Activated naive CD4-positive, alpha-beta T cell treated with anti-CD3 and anti-CD28 coated beads for 36 hours (primary cell): ENCODE data around the gene CNIH1. TPM values are rescaled to one million over a fixed set of nuclear protein-coding genes. Genes with fewer than 3 reads are reported as not detected.

Experiments used
- CTCF ChIA-PET: fragments of 350-600 bp; sonication (Branson Sonifier 250); formaldehyde crosslinking; loops from one replicate; lab custom pipeline; 2021; ENCODE audit warnings: antibody characterized with exemption; lab: Charles Lee
- DNase-seq: peaks from one replicate; pipeline ENCODE4 v3.0.0-alpha.2; 2020
- H3K27ac Mint-ChIP-seq: one replicate; pipeline ENCODE4 v1.8.0; 2021; ENCODE audit warnings: mild to moderate bottlenecking, mixed read lengths
- H3K27me3 Mint-ChIP-seq: one replicate; pipeline ENCODE4 v1.8.0; 2021; ENCODE audit warnings: low read depth, mixed read lengths
- H3K36me3 Mint-ChIP-seq: one replicate; pipeline ENCODE4 v1.8.0; 2021; ENCODE audit warnings: low read depth, mixed read lengths
- H3K4me1 Mint-ChIP-seq: one replicate; pipeline ENCODE4 v1.8.0; 2021; ENCODE audit warnings: low read depth, mixed read lengths
- H3K4me3 Mint-ChIP-seq: one replicate; pipeline ENCODE4 v1.8.0; 2021; ENCODE audit warnings: mild to moderate bottlenecking, moderate library complexity, mixed read lengths
- H3K9me3 Mint-ChIP-seq: one replicate; pipeline ENCODE4 v1.8.0; 2021; ENCODE audit warnings: mixed read lengths
- intact Hi-C: fragments of 100-400 bp; cut with micrococcal nuclease; formaldehyde crosslinking; loops from one replicate; pipeline ENCODE4 v1.15.1; 2023
- total RNA-seq, 2 experiments: library from RNA; stranded (reverse); gene quantifications; one replicate each; pipeline ENCODE4 v1.2.3, GENCODE V29; 2021

Gene CNIH1
- total RNA-seq, 2 experiments from 2014 or later = 68.1 to 78.4 TPM

DNA sequence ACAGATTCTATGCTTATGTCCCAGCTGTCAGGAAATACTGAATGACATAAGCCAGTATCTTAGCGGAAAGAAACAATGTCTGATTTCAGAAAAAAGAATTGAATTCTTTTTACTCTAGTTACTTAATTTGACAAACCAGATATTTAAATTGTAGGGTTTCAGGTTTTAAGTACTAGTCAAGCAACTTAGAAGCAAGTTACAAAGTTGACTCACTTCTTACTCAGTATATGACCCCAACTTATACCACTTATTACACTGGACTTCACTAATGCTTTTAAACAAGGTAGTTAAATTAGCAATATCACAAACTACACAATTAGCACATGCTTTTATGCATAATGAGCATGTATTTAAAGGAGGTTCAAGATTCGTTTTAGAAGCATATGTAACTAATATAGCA is 40.5 kb upstream of the CNIH1 start:
- CTCF ChIA-PET = no interaction called here
- Mint-ChIP-seq H3K4me3 (no peak overlapping the region), H3K9me3 (no peaks in the 10 kb centered on the region), H3K4me1 (peaks cover 44% of the 10 kb centered on the region), H3K27ac (no peak overlapping the region), H3K36me3 (peaks cover 24% of the 10 kb centered on the region), H3K27me3 (no peaks in the 10 kb centered on the region)
- intact Hi-C loops = no loop called here
- DNase-seq = no peak

- Mint-ChIP-seq H3K36me3 (peaks cover 29% of the 10 kb centered on the region), H3K27ac (no peak overlapping the region), H3K27me3 (no peaks in the 10 kb centered on the region), H3K4me1 (peaks cover 43% of the 10 kb centered on the region), H3K4me3 (no peak overlapping the region), H3K9me3 (no peaks in the 10 kb centered on the region)
- intact Hi-C loops = no loop called here
- CTCF ChIA-PET = no interaction called here
- DNase-seq = no peak
These were observed 39.8 kb upstream of the CNIH1 start for GRCh38 chr14:54480830-54481562.

GRCh38 chr14:54478636-54479215 is 37.6 kb upstream of the CNIH1 start:
- Mint-ChIP-seq H3K36me3 (peaks cover 36% of the 10 kb centered on the region), H3K4me1 (peaks cover 26% of the 10 kb centered on the region)
- intact Hi-C loops = no loop called here

GRCh38 chr14:54475911-54476310 is 34.7 kb upstream of the CNIH1 start:
- intact Hi-C loops = no loop called here
- H3K9me3 Mint-ChIP-seq = no peaks in the 10 kb centered on the region
- CTCF ChIA-PET = no interaction called here
- peaks cover 15% of the 10 kb centered on the region for H3K4me1 Mint-ChIP-seq
- no peaks in the 10 kb centered on the region for H3K27me3 Mint-ChIP-seq
- no peak for DNase-seq
- no peak overlapping the region for H3K4me3 Mint-ChIP-seq
- H3K36me3 Mint-ChIP-seq = peaks cover 30% of the 10 kb centered on the region
- H3K27ac Mint-ChIP-seq = no peak overlapping the region

More at GRCh38 chr14:54478636-54479215, 37.6 kb upstream of the CNIH1 start:
- no peak for DNase-seq
- no peak overlapping the region for H3K4me3 Mint-ChIP-seq
- no peaks in the 10 kb centered on the region for H3K27me3 Mint-ChIP-seq
- CTCF ChIA-PET = no interaction called here
- no peak overlapping the region for H3K27ac Mint-ChIP-seq
- no peaks in the 10 kb centered on the region for H3K9me3 Mint-ChIP-seq

DNA sequence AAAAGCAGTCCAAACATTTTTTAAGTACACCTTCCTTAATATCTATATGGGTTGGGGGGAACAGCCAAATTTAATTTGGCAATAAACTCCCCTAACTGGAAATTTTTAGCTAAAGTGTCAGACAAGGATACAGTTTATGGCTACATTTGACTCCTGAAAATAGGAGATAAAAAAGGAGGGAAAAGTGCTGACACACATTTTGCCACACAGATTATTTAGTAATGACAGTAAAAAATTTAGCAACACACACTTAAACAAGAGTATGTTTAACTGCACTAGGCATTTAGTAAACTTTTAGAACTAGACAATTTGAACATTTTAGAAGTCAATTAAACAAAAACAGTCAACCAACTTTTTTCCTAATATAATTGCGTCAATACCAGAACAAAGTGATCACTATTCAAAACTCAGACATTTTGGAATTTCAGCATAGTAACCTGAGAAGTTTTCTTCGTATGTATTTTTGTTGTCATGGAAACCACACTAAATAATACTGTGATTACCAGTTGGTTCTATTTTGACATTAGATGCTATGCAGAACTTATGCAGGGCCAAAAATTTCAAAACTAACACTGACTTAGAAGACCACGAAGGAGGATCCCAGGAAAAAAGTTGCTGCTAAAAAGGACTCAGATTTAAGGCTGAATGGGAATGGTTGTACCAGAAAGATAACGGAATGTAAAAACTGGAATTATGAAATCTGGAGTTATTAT is 34.2 kb upstream of the CNIH1 start:
- H3K4me1 Mint-ChIP-seq = peaks cover 15% of the 10 kb centered on the region
- CTCF ChIA-PET = no interaction called here
- H3K4me3 Mint-ChIP-seq = no peak overlapping the region
- peaks cover 27% of the 10 kb centered on the region for H3K36me3 Mint-ChIP-seq
- DNase-seq = no peak
- H3K27ac Mint-ChIP-seq = no peak overlapping the region
- intact Hi-C loops = no loop called here
- no peaks in the 10 kb centered on the region for H3K27me3 Mint-ChIP-seq
- no peaks in the 10 kb centered on the region for H3K9me3 Mint-ChIP-seq

- CTCF ChIA-PET = interaction anchor here (0.6 to 0.9 kb wide), 2 partner anchors 14 to 274 kb away, joined by 3 to 7 read pairs; partner anchors contain the start of gene GMFB
- Mint-ChIP-seq H3K4me3 (no peak overlapping the region), H3K27me3 (no peaks in the 10 kb centered on the region), H3K4me1 (peaks cover 15% of the 10 kb centered on the region), H3K27ac (no peak overlapping the region), H3K9me3 (no peaks in the 10 kb centered on the region), H3K36me3 (peaks cover 30% of the 10 kb centered on the region)
- intact Hi-C loops = no loop called here
- no peak for DNase-seq
These were observed 33.1 kb upstream of the CNIH1 start for GRCh38 chr14:54474232-54474793.

- Mint-ChIP-seq H3K36me3 (peaks cover 34% of the 10 kb centered on the region), H3K27me3 (no peaks in the 10 kb centered on the region), H3K4me3 (no peak overlapping the region), H3K27ac (no peak overlapping the region), H3K4me1 (peaks cover 11% of the 10 kb centered on the region), H3K9me3 (peaks cover 8% of the 10 kb centered on the region)
- intact Hi-C loops = no loop called here
- DNase-seq = no peak
- CTCF ChIA-PET = no interaction called here
These were observed 31.1 kb upstream of the CNIH1 start for GRCh38 chr14:54472315-54472714.

GRCh38 chr14:54471641-54472040 is 30.5 kb upstream of the CNIH1 start:
- DNase-seq = no peak
- Mint-ChIP-seq H3K4me1 (peaks cover 8% of the 10 kb centered on the region), H3K27me3 (no peaks in the 10 kb centered on the region), H3K9me3 (peaks cover 9% of the 10 kb centered on the region), H3K36me3 (peaks cover 31% of the 10 kb centered on the region), H3K27ac (no peak overlapping the region), H3K4me3 (no peak overlapping the region)
- CTCF ChIA-PET = no interaction called here
- intact Hi-C loops = no loop called here

GRCh38 chr14:54470701-54471100 is 29.5 kb upstream of the CNIH1 start:
- Mint-ChIP-seq H3K4me1 (peaks cover 2% of the 10 kb centered on the region), H3K36me3 (peaks cover 23% of the 10 kb centered on the region), H3K27ac (no peak overlapping the region), H3K4me3 (no peak overlapping the region), H3K9me3 (peaks cover 9% of the 10 kb centered on the region), H3K27me3 (no peaks in the 10 kb centered on the region)
- CTCF ChIA-PET = interaction anchor here (0.6 kb wide), 1 partner anchor 15 kb away, joined by 3 read pairs; no protein-coding TSS in a partner anchor
- intact Hi-C loops = no loop called here
- DNase-seq = no peak

- intact Hi-C loops = no loop called here
- CTCF ChIA-PET = no interaction called here
- no peaks in the 10 kb centered on the region for H3K27me3 Mint-ChIP-seq
- H3K36me3 Mint-ChIP-seq = peaks cover 15% of the 10 kb centered on the region
- no peak overlapping the region for H3K27ac Mint-ChIP-seq
- H3K4me3 Mint-ChIP-seq = no peak overlapping the region
- peaks cover 3% of the 10 kb centered on the region for H3K4me1 Mint-ChIP-seq
- H3K9me3 Mint-ChIP-seq = peaks cover 9% of the 10 kb centered on the region
- no peak for DNase-seq
These were observed 26.1 kb upstream of the CNIH1 start for GRCh38 chr14:54467280-54467679.

GRCh38 chr14:54465654-54466053 is 24.5 kb upstream of the CNIH1 start:
- Mint-ChIP-seq H3K36me3 (peaks cover 12% of the 10 kb centered on the region), H3K27me3 (no peaks in the 10 kb centered on the region), H3K27ac (no peak overlapping the region), H3K9me3 (peaks cover 9% of the 10 kb centered on the region), H3K4me3 (no peak overlapping the region), H3K4me1 (peaks cover 7% of the 10 kb centered on the region)
- intact Hi-C loops = no loop called here
- CTCF ChIA-PET = interaction anchor here (0.7 to 1.0 kb wide), 2 partner anchors 11 to 24 kb away, joined by 5 read pairs; no protein-coding TSS in a partner anchor
- no peak for DNase-seq

- Mint-ChIP-seq H3K27ac (no peak overlapping the region), H3K9me3 (peaks cover 4% of the 10 kb centered on the region), H3K27me3 (no peaks in the 10 kb centered on the region), H3K36me3 (no peaks in the 10 kb centered on the region), H3K4me3 (no peak overlapping the region), H3K4me1 (peaks cover 7% of the 10 kb centered on the region)
- no peak for DNase-seq
- intact Hi-C loops = no loop called here
- CTCF ChIA-PET = interaction anchor here (0.7 kb wide), 1 partner anchor 65 kb away, joined by 3 read pairs; no protein-coding TSS in a partner anchor
These were observed 20.9 kb upstream of the CNIH1 start for GRCh38 chr14:54462048-54462447.
